ENCODE measurements around the gene COX6A2. TPM values are rescaled to one million over a fixed set of nuclear protein-coding genes. Genes with fewer than 3 reads are reported as not detected.
A peak's percentile ranks its signal among the peaks of the same experiment; 100 is the strongest.

Gene COX6A2
- total RNA-seq, 2 donors from 2014 or later, result not detected

DNA sequence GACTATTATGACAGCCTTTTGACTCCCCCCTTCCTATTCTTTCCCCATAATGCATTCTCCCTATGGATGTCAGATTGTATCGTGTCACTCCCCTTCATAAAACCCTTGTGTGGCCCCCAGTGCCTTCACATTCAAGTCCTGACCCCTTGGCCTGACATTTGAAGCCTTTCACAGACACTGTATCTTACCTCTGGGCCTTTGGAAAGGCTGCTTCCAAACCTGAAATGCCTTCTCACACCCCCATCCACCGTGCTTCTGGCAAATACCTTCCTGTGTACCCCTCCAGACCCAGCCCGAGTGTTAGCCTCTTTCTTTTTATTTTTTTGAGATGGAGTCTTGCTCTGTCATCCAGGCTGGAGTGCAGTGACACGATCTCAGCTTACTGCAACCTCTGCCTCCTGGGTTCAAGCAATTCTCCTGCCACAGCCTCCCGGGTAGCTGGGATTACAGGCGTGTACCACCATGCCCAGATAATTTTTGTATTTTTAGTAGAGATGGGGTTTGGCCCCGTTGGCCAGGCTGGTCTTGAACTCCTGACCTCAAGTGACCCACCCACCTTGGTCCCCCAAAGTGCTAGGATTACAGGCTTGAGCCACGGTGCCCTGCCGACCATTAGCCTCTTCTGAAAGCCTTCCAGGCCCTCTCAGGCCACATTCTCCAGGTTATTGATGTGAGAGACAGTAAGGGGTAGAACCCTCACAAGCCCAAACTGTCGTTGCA is 33.2 kb upstream of the COX6A2 start:
- intact Hi-C loops (cut with DNase I), result no loop called here
- Histone ChIP-seq H3K9ac (ENCODE audit: low read depth in 2 of 2, low read length in 2 of 2) (no peak overlapping the region), H3K9me3 (no peaks in the 10 kb centered on the region), H3K27me3 (no peaks in the 10 kb centered on the region), H3K4me3 (no peak overlapping the region), H3K4me1 (peaks cover 20% of the 10 kb centered on the region), H3K36me3 (no peaks in the 10 kb centered on the region), H3K27ac (no peak overlapping the region)
- DNase-seq, result no peak
- TF ChIP-seq, protein P1, sequence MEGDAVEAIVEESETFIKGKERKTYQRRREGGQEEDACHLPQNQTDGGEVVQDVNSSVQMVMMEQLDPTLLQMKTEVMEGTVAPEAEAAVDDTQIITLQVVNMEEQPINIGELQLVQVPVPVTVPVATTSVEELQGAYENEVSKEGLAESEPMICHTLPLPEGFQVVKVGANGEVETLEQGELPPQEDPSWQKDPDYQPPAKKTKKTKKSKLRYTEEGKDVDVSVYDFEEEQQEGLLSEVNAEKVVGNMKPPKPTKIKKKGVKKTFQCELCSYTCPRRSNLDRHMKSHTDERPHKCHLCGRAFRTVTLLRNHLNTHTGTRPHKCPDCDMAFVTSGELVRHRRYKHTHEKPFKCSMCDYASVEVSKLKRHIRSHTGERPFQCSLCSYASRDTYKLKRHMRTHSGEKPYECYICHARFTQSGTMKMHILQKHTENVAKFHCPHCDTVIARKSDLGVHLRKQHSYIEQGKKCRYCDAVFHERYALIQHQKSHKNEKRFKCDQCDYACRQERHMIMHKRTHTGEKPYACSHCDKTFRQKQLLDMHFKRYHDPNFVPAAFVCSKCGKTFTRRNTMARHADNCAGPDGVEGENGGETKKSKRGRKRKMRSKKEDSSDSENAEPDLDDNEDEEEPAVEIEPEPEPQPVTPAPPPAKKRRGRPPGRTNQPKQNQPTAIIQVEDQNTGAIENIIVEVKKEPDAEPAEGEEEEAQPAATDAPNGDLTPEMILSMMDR (IDR thresholded peaks at IDR 0.05), result no peak

GRCh38 chr16:31460582-31461002 is 32.4 kb upstream of the COX6A2 start:
- H3K36me3 ChIP-seq, result no peaks in the 10 kb centered on the region
- no peaks in the 10 kb centered on the region for H3K27me3 ChIP-seq
- intact Hi-C loops (cut with DNase I), result no loop called here
- peak overlapping the region; percentile 71 for H3K4me3 ChIP-seq
- peak overlapping the region in 1 of 2 donors; percentile 70 for H3K9ac ChIP-seq (ENCODE audit: low read depth in 2 of 2, low read length in 2 of 2)
- H3K4me1 ChIP-seq, result peaks cover 21% of the 10 kb centered on the region
- TF ChIP-seq, protein P1 (IDR thresholded peaks at IDR 0.05), result peak; percentile 51
- no peak for DNase-seq
- no peaks in the 10 kb centered on the region for H3K9me3 ChIP-seq
- peak overlapping the region; percentile 91 for H3K27ac ChIP-seq

DNA sequence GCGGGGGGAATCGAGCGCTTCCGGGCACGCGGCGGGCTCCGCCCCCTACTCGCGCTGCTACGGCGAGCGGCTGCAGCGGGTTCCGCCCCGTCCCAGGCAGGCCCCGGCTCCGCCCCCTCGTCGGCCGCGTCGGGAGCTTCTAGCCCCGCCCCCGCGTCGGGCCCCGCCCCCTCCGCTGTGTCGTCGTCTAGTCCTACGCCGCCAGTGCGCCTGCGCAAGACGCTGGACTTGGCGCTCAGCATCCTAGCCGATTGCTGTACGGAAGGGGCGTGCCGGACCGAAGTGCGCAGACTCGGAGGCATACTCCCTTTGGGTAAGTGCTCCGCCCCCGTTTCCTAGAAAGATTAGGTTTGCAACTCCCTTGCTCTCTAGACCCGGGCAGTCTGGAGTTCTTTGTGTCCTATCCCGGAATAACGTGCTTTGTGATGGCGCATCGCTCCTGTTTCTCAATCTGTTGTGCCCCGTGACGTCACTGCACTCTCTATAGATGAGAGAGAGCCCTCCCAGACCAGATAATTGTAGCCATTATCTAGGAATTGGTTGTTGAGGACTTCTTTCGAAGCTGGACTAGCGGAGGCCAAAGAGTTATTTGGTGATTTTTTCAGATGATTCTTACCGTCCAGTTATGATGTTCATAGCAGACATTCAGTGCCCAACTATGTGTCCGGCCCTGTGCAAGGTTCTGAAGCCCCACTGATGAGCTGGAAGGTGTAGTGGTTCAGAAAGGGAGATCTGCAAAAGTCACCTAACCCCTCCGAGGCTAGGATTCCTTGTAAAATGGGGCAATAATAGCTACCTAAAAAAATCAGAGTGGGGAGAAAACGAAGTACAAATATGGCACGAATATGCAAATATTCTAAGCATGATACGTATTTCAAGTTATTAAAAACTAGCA is 31.8 kb upstream of the COX6A2 start:
- Histone ChIP-seq H3K4me3 (peak overlapping the region; percentile 71), H3K9me3 (no peaks in the 10 kb centered on the region), H3K9ac (ENCODE audit: low read depth in 2 of 2, low read length in 2 of 2) (peak overlapping the region; percentile 85 to 97), H3K36me3 (no peaks in the 10 kb centered on the region), H3K27ac (peak overlapping the region; percentile 91), H3K27me3 (no peaks in the 10 kb centered on the region), H3K4me1 (peaks cover 27% of the 10 kb centered on the region)
- TF ChIP-seq, protein P1 (IDR thresholded peaks at IDR 0.05), result no peak
- DNase-seq, result peak; percentile 100
- intact Hi-C loops (cut with DNase I), result loop anchor here (10.0 kb wide), 2 partner anchors 275 to 405 kb away; partner anchors contain the start of gene FUS

DNA sequence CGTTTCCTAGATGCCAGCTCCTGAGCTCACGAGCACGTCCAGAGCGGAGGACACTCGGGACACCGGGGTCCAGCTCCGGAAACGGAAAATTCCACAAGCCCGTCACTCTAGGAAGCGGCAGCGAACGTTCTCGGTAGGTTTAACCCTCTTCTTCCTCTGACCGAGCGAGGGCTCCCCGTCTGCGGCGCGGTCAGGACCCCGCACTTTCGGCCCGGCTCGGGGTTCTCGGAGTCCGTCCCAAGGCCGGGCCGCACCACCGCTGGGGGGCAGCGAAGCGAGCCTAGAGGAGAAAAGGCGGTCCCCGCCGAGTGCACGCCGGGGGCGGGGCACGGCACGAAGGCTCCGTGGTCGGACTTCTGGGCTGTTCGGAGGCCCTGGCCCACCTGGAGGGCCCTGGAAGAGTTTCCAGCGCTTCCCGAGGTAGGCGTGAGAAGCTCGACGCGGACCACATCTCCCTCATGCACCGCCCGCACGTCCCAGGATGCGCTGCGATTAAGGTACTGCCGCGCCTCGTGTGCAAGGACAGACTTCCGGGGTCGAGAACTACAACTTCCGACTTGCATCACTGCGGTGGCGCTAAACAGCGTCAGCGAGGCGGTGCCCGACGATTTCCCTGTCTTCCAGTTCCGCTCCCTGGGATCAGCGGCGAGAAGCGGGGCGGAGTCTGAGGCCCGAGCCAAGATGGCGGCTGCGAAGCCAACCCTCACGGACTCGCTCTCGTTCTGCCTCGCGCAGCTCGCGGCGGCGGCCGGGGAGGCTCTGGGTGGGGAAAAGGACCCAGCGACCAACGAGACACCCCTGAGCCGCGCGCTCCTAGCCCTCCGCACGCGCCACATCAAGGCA is 30.9 kb upstream of the COX6A2 start, which contains the start of gene ARMC5:
Gene ARMC5 (plus strand): TSS at position 658 of the 843 bp plus-strand sequence. CDS start 24 bp downstream, at position 682.
- peak within 1 kb of the TSS; percentile 85 to 97 for H3K9ac ChIP-seq (ENCODE audit: low read depth in 2 of 2, low read length in 2 of 2)
- peak within 1 kb of the TSS; percentile 91 for H3K27ac ChIP-seq
- TF ChIP-seq, protein P1 (IDR thresholded peaks at IDR 0.05), result peak; percentile 47
- no peaks in the 10 kb centered on the region for H3K27me3 ChIP-seq
- peak; percentile 98 for DNase-seq
- intact Hi-C loops (cut with DNase I), result loop anchor here (10.0 kb wide), 2 partner anchors 274 to 406 kb away; partner anchors contain the start of gene FUS
- H3K36me3 ChIP-seq, result no peaks in the 10 kb centered on the region
- peak within 1 kb of the TSS; percentile 71 for H3K4me3 ChIP-seq
- no peaks in the 10 kb centered on the region for H3K9me3 ChIP-seq
- peaks cover 27% of the 10 kb centered on the region for H3K4me1 ChIP-seq
